Ascending aorta (tissue), 2 donors: ENCODE data around the gene PDE1C. TPM values are rescaled to one million over a fixed set of nuclear protein-coding genes. Genes with fewer than 3 reads are reported as not detected.

Source experiments
- DNase-seq, 2 donors: peaks; one replicate each; pipeline ENCODE4 v3.0.0-alpha.2; 2019; ENCODE audit warnings: low spot score in 2 of 2
- H3K27ac ChIP-seq, 2 donors: fragments of 200-600 bp; sonication (generic); one replicate each; pipeline ENCODE4 v1.5.1; 2016 to 2017; ENCODE audit warnings: mild to moderate bottlenecking in 1 of 2
- H3K27me3 ChIP-seq: fragments of 200-600 bp; sonication (generic); one replicate; pipeline ENCODE4 v1.5.1; 2017
- H3K36me3 ChIP-seq, 2 donors: fragments of 200-600 bp; sonication (generic); one replicate each; pipeline ENCODE4 v1.5.1; 2016
- H3K4me1 ChIP-seq, 2 donors: fragments of 200-600 bp; sonication (generic); one replicate each; pipeline ENCODE4 v1.5.1; 2016 to 2017; ENCODE audit warnings: mild to moderate bottlenecking in 1 of 2
- H3K4me3 ChIP-seq, 2 donors: fragments of 200-600 bp; sonication (generic); one replicate each; pipeline ENCODE4 v1.5.1; 2016 to 2017; ENCODE audit warnings: mild to moderate bottlenecking in 1 of 2
- H3K9me3 ChIP-seq, 2 donors: fragments of 200-600 bp; sonication (generic); one replicate each; pipeline ENCODE4 v1.5.1; 2016
- intact Hi-C: fragments of 100-400 bp; cut with DNase I; formaldehyde crosslinking; loops from one replicate; pipeline ENCODE4 v1.15.1; 2023
- total RNA-seq: library from RNA; depleted of rRNA; stranded (reverse); fragments of >200 nt; gene quantifications from one replicate; pipeline ENCODE4 v1.1.0, GENCODE V29; 2016
- TF ChIP-seq, protein P1 (sequence below), 3 experiments: fragments of 200-600 bp in 2 of 3; fragments of 450-650 bp in 1 of 3; sonication (generic) in 2 of 3; IDR thresholded peaks; one replicate each; pipeline ENCODE4 v1.5.1; 2016 to 2019; ENCODE audit warnings: antibody characterized with exemption in 3 of 3, mild to moderate bottlenecking in 1 of 3, moderate library complexity in 1 of 3

The PDE1C gene
- total RNA-seq, 1 donor from 2014 or later = 1.4 TPM

DNA sequence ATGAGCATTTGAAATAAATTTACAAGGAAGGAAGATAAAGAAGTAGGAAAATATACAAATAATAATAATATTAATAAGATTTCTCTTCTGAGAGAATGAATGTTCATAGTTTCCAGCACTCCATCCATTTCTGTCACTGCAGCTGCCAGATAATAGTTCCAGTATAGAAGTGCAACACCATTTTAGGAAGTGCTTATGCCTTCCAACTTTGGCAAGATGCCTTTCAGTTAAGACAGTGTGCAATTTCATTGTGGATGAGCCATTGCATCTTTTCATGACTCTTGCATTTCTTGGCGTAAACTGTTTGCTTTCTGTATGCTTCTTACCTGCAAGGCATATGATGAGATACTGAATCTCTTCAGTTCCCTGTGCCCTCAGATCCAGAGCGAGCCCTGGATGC is 185.0 kb downstream of the PDE1C start:
- DNase-seq = no peak
- Histone ChIP-seq H3K4me3 (no peak overlapping the region), H3K36me3 (no peaks in the 10 kb centered on the region), H3K9me3 (no peaks in the 10 kb centered on the region), H3K27me3 (no peaks in the 10 kb centered on the region), H3K4me1 (no peaks in the 10 kb centered on the region), H3K27ac (no peak overlapping the region)
- TF ChIP-seq, protein P1, sequence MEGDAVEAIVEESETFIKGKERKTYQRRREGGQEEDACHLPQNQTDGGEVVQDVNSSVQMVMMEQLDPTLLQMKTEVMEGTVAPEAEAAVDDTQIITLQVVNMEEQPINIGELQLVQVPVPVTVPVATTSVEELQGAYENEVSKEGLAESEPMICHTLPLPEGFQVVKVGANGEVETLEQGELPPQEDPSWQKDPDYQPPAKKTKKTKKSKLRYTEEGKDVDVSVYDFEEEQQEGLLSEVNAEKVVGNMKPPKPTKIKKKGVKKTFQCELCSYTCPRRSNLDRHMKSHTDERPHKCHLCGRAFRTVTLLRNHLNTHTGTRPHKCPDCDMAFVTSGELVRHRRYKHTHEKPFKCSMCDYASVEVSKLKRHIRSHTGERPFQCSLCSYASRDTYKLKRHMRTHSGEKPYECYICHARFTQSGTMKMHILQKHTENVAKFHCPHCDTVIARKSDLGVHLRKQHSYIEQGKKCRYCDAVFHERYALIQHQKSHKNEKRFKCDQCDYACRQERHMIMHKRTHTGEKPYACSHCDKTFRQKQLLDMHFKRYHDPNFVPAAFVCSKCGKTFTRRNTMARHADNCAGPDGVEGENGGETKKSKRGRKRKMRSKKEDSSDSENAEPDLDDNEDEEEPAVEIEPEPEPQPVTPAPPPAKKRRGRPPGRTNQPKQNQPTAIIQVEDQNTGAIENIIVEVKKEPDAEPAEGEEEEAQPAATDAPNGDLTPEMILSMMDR (IDR thresholded peaks at IDR 0.05) = no peak
- intact Hi-C loops = no loop called here

DNA sequence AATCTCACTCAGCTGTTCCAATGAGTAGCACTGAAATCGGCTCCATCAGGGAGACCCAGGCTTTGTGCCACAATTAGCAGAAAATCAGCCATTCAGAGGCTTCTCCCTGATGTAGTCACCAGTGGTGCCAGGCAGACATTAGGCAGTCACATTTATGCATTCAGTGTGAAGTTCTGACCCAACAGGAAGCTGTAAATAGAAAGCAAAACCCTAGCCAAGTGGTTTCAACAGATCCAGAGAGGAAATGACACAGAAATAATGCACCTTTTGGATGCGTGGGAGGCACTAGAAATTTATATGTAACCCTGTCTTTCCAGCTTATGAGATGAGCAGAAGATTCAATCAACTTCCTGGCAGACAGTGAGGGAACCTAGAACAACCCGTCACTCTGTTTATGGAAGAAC is 186.4 kb downstream of the PDE1C start:
- intact Hi-C loops = no loop called here
- Histone ChIP-seq H3K36me3 (no peaks in the 10 kb centered on the region), H3K27ac (peak overlapping the region in 1 of 2 donors; percentile 41), H3K9me3 (no peaks in the 10 kb centered on the region), H3K4me1 (no peaks in the 10 kb centered on the region), H3K27me3 (no peaks in the 10 kb centered on the region), H3K4me3 (no peak overlapping the region)
- TF ChIP-seq, protein P1 (IDR thresholded peaks at IDR 0.05) = no peak
- DNase-seq = no peak

DNA sequence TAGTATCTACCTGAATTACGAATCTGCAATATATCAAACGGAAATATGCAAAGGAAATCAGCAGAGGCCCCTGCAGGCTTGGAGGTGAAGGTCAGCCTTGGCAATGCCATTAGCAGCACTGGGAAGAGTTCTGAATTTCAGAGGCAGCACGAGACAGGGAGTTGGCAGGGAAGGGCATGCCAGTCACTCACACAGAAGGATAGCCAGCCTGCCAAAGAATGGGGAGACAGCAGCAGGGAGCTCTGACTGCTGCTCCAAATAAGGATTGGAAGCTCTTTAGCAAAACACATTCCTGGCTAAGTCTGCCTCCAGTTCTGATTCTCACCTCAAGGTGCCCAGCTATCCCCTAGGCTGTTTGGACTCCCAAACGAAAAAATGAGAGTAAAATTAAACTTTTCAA is 188.0 kb downstream of the PDE1C start:
- intact Hi-C loops = no loop called here
- Histone ChIP-seq H3K27me3 (no peaks in the 10 kb centered on the region), H3K4me1 (no peaks in the 10 kb centered on the region), H3K4me3 (no peak overlapping the region), H3K36me3 (no peaks in the 10 kb centered on the region), H3K9me3 (no peaks in the 10 kb centered on the region), H3K27ac (no peak overlapping the region)
- DNase-seq = no peak
- TF ChIP-seq, protein P1 (IDR thresholded peaks at IDR 0.05) = no peak

DNA sequence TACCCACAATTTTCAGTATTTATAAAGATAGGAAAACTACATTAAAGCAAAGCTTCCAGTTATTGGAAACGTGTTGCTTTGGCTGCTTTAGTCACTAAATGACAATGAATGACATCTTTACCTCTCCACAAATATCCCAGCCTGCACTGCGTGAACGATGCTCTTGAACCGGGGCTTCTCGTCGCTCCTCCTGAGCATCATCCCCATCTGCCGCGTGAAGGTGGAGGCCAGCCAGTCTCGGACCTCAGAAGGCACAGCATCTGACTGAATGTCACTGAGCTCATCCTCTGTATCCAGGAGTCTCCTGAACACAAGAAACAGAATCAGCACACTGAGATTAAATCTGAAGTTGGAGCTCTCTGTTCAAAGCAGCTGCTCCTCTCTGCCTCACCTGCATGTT is 191.3 kb downstream of the PDE1C start:
- no peaks in the 10 kb centered on the region for H3K4me1 ChIP-seq
- H3K4me3 ChIP-seq = no peak overlapping the region
- no peaks in the 10 kb centered on the region for H3K9me3 ChIP-seq
- intact Hi-C loops = no loop called here
- TF ChIP-seq, protein P1 (IDR thresholded peaks at IDR 0.05) = no peak
- H3K27ac ChIP-seq = no peak overlapping the region
- H3K36me3 ChIP-seq = no peaks in the 10 kb centered on the region
- no peak for DNase-seq
- H3K27me3 ChIP-seq = no peaks in the 10 kb centered on the region

DNA sequence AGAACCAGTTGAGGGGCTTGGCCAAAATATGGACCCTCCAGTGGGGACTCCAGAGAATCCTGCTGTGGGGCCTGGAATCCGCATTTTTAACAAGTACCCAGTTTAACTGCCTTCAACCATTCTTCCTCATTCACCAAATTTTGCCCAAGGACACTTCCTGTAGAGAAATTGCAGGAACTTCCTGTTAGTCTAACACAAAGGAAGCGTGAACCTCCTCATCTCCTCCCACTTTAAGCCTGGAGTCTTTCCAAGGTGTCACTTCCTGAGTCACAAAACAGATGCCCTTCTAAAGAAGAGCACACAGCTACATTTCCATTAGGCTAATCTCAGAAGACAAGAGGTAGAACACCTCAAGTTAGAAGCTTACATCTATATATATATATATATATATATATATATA is 194.8 kb downstream of the PDE1C start:
- no peak overlapping the region for H3K27ac ChIP-seq
- TF ChIP-seq, protein P1 (IDR thresholded peaks at IDR 0.05) = no peak
- intact Hi-C loops = no loop called here

More for the DNA sequence above, 194.8 kb downstream of the PDE1C start:
- H3K4me1 ChIP-seq = no peaks in the 10 kb centered on the region
- DNase-seq = no peak
- H3K27me3 ChIP-seq = no peaks in the 10 kb centered on the region
- no peaks in the 10 kb centered on the region for H3K9me3 ChIP-seq
- no peaks in the 10 kb centered on the region for H3K36me3 ChIP-seq
- no peak overlapping the region for H3K4me3 ChIP-seq
